GM18520 (cell line): ENCODE measurements around the gene AUH.

Experiments used
- ATAC-seq: cut with Tn5 transposase; IDR thresholded peaks from one replicate; pipeline ENCODE4 v1.9.1; 2021; ENCODE audit not compliant: unreplicated experiment

Gene AUH

DNA sequence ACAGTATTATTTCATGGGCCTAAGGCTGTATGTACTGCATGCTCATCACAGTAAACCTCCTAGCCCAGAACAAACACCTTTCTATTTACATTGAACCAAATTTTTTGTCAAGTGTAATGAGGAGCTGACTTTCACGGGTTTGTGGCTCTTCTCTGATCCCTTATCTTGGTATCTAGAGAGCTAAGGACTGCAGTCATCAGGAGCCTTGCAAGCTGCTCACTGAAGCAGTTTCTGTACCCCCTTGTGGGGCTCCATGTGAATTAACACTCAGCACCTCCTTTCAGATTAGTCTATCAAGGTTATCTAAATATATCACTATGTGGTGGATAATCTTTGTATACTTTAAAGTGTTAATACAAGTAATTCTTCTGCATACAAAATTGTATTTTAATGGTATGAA is 108.2 kb downstream of the AUH start:
- no peak for ATAC-seq

GRCh38 chr9:91248707-91249106 is 113.0 kb downstream of the AUH start:
- no peak for ATAC-seq

DNA sequence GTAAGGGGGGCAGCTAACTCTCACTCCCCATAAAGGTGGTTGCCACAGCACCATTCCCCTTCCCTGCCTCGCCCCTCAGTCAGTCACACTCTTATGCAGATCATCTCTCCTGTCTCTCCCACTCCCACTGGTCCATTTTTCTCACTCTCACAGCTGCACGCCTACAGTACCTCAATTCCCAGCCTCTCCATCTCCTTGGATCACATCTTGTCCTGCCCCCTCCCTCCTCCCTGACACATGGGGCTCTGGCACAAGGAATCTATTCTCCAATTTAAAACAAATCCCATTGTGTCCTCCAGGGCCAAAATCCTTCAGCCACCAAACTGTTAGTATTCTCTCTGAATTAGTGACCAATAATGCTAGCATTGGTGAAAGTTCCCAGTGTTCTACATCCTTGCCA is 114.4 kb downstream of the AUH start:
- no peak for ATAC-seq

GRCh38 chr9:91246846-91247245 is 114.9 kb downstream of the AUH start:
- ATAC-seq = no peak

GRCh38 chr9:91245431-91246313 is 116.0 kb downstream of the AUH start:
- ATAC-seq = no peak

DNA sequence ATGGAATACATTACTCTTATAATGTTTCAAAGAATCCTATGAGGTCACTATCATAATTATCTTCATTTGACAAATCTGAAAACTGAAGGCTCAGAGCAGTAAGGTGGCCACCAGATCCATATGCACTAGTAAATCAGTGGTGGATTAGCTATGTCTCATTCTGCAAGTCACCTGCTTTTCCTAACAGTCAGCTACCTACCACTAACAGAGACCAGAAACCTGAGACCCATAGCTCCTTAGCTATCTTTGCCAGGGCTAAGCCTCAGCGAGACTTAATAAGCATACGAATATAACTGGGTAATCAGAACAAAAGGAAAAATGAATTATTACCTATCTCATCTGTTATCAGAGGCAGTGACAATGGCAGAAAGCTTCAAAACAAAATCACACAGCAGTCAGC is 118.7 kb downstream of the AUH start:
- no peak for ATAC-seq

GRCh38 chr9:91241909-91242308 is 119.8 kb downstream of the AUH start:
- no peak for ATAC-seq

DNA sequence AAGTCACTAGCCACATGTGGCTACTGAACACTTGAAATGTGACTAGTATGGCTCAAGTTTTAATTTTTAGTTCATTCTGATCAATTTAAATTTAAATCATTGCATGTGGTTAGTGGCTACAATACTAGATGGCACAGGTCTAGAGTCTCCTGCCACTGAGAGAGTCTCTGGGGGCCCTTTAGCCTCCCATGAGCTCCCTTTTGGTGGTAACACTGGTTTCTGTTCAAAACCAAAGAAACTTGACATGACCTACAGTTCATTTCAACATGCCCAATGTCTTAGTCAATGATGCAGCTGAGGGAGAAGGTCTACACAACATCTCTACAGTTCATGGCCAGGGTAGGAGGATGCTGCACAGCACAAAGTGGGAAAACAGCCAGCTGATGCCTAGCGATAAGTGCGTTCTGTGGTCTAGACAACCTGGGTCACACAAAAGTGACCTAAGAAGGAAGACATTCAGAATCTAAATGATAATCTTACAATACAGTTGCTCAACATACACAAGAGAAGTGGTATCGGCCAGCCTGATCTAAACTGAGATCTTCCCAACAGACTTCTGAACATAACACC is 121.0 kb downstream of the AUH start:
- ATAC-seq = no peak

GRCh38 chr9:91239367-91240111 is 122.2 kb downstream of the AUH start:
- no peak for ATAC-seq

DNA sequence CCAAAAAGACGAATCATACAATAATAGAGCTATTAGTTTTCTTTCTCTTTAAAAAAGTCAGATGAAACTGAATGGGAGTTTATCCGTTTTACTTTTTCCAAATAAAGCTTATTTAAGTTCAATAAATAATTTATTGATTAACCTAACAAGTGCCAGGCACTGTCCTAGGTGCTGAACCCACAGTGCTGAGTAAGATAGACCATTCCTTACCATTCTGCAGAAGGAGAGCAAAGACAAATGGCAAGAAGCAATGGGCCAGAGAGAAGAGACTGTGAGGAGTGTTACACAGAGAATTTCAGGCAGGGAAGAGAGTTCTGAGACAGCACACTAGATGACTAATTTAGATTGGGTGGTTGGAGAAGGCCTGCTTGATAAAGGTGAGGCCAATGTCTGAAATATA is 127.2 kb downstream of the AUH start:
- no peak for ATAC-seq

DNA sequence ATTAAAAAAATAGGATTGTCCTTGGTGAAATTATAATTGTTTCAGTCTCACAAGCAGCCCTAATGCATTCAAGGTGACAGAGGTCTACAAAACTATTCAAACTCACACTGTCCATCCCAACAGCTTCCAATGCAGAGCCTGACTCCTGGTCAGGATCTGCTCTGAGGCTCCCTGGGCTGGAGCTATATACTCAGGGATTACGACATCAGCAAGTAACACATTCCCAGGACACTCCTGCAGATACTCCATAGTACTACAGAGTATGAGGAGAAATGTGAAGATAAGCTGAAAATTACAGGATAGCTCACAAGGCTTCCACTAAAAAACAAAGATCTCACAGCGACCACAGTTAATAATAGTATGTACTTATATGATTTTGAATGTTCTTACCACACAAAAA is 130.1 kb downstream of the AUH start:
- ATAC-seq = no peak

DNA sequence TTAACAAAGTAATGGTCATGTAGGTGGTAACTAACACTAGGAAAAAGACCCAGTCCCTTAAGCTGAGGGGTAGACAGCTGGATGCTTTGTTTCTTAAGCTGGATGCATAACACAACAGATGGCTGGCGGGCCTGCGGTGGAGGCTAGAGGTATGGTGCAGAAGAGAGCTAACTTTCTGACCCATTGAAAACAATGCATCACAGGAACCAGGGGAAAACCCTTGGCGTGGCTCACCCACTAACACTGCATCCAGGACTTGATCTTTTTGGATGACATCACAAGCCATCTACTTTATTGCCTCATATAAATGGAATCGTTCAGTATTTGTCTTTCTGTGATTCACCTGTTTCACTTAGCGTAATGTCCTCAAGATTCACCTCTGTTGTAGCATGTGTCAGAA is 138.7 kb downstream of the AUH start:
- ATAC-seq = no peak

DNA sequence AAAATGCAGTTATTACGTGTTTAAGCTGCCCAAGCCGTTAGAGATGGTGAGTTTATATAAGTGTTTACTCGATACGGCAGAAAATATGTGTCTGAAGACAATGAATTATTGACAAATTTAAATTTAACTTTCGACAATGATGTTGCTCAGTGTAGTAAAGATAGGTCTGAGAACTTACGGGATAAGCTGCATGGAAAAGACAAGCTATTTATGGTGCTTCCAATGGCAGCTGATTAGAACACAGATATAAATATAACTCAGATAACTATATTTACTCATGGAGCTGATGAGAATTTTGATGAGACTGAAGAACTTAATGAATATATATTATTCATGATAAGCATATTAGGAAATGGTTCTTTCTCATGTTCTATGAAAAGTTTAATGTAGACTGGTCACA is 139.3 kb downstream of the AUH start:
- ATAC-seq = no peak

GRCh38 chr9:91221332-91221731 is 140.4 kb downstream of the AUH start:
- no peak for ATAC-seq

DNA sequence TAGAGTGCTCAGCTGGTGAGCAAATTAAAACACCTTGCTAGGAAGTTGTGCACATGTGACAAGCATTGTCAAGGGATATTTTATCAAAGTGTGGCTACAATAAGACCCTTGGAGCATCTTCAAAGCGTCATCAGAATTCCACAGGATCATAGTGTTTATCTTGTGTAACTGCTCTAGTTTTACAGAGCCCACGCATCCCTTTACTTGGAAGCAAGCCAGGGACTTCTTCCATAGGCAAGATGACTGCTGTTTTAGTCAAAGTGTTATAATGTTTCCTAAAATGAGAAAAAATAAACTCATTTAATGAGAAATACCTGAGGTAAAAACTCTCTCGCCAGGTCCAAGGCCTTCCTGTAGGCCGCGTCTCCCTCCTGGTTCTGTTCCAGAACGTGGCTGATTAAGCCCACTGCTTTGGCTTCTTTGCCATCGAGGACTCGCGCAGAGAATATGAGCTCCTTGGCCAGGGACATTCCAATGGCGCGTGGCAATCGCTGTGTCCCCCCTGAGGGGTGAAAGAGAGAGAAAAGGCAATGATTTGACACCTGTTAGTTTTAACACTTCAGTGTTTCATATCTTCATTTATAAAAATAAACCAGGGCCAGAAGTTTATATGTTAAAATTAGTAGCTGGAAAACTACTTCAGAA is 141.1 kb downstream of the AUH start:
- ATAC-seq = no peak

DNA sequence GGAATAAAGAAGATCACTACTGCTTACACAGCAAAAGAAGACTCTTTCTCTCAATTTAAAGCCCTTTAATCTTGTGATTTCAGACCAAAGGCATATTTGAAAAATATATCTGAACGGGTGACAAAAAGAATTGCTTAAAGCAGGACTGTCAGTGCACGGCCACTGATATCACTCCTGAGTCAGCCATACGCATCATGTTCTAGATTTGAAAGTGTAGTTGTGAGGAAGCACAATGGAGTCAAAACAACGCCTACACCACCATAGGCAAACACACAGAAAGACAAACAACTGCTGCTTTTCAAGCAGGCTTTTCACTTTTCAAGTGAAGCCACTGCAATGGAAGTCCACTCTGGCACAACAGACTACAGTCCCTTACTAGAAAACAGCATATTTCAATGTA is 141.7 kb downstream of the AUH start:
- no peak for ATAC-seq

- ATAC-seq = no peak
These were observed 142.2 kb downstream of the AUH start for GRCh38 chr9:91219557-91219956.

DNA sequence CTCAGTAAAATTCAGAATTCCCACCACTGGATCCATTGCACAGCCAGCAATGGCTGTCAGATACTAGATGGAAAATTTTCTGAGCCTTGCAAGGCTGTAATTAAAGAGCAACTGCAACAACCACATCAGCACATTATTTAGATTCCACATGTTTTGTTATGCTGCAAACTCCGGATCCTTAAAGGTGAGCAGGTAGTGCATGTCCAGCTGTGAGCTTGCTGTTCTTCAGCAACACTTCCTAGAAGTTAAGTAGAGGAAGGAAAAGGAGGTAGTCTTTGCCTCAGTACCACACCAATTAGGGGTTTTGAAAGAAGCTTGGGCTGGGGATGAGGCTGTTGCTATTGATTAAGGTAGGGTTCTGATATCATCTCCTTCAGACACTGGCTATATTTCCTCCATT is 144.3 kb downstream of the AUH start:
- no peak for ATAC-seq

- ATAC-seq = no peak
These were observed 146.9 kb downstream of the AUH start for GRCh38 chr9:91214867-91215266.

DNA sequence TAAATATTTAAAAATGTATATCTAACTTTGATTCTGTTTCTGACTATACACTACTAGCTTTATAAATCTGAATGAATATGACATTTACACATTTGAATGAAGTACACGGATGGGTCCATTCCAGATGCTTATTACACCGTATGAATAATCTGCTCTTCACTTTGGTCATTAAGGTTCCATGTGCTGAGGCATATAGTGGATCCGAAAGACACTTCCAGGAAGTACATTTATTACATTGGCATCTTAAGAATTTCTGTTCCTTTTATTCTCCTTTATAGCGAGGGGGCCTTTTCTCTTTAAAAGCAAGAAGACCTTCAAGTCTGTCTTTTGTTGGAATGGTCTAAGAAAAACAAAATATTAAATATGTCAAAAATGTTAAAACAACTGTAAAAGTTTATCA is 147.6 kb downstream of the AUH start:
- ATAC-seq = no peak

- ATAC-seq = no peak
These were observed 149.0 kb downstream of the AUH start for GRCh38 chr9:91212596-91213243.
